HG03045 (cell line): ENCODE results near the gene EGF.

Experiments
- ATAC-seq: cut with Tn5 transposase; IDR thresholded peaks from one replicate; pipeline ENCODE4 v1.9.1; 2021; ENCODE audit warnings: mild to moderate bottlenecking, moderate library complexity; ENCODE audit not compliant: unreplicated experiment

The EGF gene

DNA sequence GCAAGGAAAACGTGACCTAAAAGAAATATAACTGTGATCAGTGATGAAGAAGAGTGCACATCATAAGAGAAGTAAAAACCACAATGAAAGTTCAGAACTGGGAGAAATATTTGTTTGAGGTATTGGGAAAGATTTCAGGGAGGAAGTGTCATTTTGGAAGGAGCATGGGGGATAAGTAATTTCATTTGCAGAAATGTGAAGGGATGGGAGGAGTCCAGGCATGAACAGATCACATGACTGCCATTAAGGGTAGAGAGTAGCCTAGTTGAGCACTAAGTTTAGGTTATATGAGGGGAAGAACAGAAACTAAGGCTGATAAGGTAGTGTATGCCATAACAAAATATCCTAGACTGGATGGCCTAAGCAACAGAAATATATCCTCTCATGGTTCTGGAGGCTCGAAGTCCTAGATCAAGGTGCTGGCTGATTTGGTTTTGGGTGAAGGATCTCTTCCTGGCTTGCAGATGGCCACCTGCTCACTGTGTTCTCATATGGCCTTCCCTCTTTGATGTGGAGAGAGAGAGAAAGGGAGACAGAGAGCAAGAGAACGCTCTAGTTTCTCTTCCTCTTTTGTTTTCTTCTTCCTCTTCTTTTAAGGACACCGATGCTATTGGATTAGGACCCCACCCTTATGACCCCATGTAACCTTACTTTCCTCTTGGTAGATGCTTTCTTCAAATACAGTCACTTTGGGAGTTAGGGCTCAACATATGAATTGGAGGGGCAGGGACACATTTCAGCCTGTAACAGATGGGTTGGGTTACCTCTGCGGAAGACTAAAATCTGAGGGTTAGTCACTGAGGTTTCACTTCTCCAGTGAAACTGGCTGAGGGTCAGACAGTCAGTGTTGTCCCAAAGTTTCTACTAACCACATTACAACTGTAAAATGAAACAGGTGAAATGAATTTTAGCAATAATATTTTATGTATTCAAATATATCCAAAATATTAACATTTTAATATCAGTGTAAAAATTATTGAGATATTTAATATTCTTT, 77.9 kb downstream of the EGF start:
- peak; percentile 86 for ATAC-seq

DNA sequence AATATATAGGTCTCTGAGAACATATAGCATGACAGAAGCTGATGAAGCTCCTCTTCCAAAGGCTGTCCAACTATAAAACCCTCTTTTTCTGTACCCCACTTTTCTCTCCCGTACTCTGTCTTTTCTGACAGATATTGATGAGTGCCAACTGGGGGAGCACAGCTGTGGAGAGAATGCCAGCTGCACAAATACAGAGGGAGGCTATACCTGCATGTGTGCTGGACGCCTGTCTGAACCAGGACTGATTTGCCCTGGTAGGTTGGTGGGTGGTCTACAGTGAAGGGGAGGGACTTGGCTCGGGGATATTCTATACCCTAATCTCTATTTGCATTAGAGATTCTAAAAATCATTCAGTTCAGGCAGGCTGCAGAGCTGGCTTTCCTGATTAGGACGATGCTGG, 80.4 kb downstream of the EGF start:
- no peak for ATAC-seq

DNA sequence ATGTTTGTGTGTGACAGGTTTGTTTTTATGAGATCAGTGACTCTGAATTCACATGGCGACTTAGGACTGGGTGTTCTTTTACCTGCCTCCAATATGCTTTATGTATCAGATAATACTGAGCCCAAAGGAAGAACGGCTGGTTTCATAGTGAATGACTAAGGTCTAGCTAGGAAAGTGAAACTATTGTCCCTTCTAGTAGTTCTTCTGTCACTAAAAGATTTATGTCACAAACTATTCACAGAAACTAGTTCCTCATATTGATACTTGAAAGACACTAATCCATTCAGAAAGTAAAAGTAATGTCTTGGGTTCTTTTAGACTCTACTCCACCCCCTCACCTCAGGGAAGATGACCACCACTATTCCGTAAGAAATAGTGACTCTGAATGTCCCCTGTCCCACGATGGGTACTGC, 81.7 kb downstream of the EGF start:
- peak; percentile 60 for ATAC-seq

DNA sequence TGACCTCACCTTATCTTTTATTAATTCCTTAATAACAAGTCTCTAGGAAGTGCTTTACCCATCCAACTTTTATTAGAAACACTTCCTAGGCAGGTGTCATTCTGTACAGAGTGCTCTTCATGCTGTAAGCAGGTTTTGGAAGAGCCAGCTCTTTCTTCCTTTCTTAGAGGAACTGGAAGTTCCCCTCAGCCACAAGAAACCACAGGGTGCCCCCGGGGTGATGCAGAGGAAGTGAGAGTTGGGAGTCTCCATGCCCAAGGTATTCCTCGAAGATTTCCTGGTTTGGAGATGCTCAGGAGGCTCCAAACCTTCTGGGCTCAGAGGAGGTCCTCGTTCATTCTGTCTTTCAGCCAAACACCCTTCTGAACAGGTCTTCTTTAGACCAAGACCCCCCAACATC, 83.8 kb downstream of the EGF start:
- no peak for ATAC-seq

DNA sequence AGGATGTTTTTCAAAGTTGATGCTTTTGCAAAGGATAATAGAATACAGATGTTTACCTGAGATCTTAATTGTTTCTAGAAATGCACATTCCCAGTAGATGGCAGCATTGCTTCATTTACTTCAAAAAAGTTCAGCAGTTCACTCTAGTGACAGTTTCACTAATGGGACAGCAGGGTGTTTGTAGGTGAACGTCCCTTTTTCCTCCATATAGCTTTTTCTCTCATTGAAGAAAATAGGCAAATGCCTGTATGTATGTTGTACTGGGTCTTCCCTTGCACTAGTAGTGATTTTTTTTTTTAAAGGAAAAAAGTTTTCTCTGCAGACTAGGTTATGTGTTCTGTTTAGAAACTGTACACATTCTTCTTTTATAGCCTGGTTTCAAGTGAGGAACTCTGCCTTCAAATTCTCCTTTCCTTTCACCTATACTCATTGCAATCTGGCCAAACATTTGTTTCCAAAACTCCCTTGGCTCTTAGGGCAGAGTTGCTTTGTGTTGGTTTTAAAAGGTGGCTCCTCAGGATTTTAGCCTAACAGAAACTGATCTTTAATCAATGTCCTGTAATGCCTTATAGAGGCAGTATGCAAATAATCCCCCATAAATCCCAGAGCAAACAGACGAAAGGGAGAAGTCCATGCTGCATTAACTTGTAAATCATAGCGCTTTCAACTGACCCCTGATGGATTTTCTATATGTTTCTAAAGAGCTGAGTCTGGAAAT, 86.3 kb downstream of the EGF start:
- ATAC-seq = peak; percentile 42

DNA sequence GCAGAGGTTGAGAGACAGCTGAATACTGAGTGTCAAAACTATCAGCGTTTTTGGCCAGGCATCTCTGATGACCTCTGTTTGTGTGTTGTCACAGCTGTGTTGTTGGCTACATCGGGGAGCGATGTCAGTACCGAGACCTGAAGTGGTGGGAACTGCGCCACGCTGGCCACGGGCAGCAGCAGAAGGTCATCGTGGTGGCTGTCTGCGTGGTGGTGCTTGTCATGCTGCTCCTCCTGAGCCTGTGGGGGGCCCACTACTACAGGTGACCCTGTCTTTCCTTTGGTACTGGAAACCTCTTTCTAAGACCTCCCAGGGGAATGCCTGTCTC, 86.9 kb downstream of the EGF start:
- ATAC-seq = no peak

DNA sequence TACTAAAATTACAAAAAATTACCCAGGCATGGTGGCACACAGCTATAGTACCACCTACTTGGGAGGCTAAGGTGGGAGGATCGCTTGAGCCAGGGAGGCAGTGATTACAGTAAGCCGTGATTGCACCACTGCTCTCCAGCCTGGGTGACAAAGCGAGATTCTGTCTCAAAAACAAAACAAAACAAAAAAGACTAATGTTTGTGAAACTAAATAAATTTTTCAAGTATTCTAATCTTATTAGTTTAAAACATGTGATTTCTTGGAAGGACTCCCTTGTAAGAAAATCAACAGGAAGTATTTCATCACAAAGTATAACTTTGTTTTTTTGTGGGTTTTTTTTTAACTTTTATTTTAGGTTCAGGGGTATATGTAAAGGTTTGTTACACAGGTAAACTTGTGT, 89.6 kb downstream of the EGF start:
- ATAC-seq = no peak

DNA sequence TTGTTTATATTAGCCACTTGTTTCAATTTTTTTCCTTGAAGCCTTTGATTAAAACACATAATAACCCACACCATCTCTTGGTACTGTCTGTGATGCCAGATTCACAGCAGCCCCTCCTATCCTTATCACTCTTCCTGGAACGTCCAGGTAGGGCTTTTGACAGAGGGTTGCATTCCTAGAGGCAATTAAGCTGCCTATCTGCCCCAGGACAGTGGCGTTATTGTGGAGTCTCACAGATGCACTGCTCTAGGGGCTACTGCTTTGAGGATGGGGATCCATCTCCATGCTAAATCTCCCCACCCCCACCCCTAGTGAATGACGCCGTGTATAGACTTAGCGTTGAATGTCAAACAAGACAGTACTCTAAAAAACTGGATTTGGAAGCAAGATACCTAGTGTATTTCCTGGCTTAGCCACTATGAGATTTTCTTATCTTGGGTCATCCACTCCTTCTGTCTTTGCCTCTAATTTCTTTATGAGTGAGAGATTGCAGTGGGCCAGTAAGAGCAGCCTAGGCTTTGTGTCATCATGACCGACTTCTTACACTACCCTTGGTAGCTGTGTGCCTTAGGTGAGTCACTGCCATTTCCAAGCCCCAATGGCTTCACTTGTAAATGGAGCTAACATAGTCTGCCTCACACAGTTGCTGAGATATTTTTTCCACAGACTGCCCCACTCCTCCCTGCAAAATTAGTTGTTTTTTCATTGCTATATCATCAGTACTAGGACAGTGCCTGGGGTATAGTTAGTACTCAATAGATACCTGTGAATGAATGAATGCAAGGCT, 90.9 kb downstream of the EGF start:
- ATAC-seq = no peak

DNA sequence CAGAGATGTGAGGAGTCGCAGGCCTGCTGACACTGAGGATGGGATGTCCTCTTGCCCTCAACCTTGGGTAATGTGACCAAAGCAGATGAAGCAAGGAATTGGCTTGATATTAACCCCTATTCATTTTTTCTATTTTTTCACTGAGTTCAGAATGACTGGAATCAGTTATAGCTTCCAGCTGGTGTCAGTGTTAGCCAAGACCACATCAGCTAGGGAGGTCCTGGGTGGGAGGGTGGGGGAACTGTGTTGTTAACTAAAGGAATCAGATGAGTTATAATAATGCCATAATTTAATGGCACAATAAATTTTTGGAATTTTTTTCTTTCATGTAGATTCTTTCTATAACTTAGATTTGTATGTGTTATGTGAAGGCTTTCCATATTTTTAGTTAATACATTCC, 91.9 kb downstream of the EGF start:
- no peak for ATAC-seq

DNA sequence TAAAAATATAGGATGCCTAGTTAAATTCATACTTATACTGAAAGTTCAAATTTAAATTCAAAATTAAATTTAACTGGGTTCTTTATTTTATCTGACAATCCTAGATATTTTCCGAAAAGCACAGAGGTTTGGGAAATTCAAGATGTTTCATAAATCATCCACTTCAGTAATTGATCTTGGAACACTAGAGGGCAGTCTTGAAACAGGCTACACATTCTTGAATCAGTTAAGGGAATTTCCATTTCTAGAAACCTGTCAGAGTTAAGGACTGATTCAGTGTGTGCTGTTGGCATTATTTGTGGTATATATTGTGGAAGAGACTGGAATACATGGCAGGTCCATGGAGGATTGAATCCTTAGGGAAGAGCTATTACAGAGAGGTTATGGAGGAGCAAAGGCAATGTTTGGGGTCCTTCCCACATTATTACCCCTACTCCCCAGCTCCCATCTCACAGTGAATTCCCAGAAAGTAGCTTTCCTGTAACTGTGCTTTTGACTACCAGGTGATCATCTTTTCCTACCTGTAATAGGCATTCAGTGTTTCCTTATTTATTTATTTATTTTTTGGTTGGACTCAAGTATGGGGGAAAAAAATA, 92.9 kb downstream of the EGF start:
- ATAC-seq = no peak

DNA sequence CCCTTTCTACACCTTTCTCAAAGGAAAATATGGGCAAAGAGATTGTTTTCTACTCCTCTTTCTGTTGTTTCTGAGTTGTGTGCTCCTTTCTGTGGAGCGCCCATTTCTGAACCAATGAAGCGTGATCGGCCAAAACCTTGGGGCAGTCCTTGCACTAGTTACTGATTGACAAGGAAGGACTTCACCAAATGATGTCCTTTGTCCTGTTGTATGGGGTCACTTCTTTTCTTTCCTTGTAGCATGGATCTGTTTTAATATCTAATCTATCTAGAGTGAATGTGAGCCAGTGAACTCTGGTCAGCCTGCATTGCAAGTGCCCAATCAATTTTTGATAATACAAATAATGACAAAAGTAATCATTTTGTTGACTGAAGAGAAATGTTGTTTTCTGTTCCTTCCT, 94.5 kb downstream of the EGF start:
- no peak for ATAC-seq

DNA sequence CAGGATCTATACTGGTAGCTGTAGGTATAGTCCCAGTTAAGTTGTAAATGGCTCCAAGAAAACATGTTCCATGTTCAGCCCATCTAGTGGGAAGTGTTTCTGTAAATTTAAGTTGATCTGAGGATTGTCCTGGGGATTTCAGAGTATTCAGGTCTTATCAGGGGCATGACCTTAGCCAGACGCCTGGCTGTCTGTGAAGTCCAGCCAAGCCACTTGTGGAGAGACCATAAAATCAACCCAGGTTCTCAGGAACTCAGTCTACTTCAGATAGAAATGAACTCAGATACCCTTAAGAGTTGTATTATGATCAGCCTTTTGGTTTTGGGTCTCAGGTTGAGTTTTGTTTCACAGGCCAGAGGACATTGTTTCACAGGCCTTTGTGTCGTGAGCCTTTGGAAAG, 95.9 kb downstream of the EGF start:
- no peak for ATAC-seq

DNA sequence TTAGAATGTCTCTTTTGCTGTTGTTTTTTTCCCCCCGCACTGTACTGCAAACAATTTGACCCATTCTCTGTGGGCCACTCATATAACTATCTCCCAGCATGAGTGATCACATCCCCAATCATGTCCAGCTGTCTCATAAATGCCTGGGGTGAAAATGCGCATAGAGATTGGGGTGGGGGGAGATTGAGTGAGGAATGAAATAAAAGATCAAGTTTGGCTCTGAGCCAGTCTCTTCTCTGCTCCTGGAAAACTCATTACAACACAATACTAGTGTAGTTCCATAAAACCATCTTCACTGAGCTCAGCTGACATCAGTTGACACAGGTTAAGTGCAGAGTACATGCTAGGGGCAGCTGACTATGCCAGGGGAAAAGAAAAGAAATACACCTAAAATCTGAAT, 96.9 kb downstream of the EGF start:
- no peak for ATAC-seq

DNA sequence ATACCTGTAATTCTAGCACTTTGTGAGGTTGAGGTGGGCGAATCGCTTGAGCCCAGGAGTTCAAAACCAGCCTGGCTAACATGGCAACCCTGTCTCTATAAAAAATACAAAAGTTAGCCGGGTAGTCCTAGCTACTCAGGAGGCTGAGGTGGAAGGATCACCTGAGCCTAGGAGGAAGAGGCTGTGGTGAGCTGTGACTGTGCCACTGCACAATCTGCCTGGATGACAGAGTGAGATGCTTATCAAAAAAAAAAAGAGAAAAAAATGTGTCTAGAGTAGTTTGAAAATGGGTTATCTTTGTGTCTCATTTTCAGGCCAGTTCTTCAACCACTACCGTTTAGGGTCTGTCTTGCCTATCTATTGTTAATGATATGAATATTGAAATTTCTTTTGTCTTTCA, 98.1 kb downstream of the EGF start:
- ATAC-seq = no peak

DNA sequence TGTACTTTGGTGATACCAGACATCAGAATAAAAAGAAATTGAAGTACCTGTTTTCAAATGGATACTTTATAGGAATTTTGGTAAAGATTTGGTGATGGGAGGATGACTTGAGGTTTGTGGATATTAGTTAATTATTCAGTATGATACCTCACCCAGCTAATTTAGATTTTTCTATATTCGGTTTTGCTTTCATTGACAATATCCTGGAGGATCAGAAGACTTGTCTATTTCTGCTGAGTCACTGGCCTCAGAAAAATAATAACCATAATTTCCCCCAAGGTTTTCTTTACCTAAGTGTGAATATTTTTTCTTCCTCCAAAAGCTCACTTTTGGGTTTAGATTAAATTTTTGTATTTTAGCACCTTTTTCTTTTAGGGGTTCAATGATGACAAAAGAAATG, 100.2 kb downstream of the EGF start:
- ATAC-seq = no peak

DNA sequence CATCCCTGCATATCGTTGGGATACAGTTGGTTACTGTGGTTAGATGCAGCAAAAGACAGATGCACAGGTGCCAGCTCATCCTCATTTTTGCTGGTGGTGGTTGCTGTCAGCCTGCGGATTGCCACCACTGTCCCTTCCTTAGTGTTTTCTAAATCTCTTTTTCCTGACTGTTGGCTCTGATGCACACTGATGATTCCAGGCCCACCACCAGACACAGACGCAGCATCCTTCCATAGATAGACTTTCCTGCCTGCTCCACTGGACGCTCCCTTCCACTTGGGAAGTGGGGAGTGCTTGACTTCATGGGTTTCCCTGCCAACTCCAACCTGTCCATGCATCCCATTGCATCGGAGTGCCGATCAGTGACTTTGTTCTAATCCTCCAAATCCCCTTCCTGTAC, 101.5 kb downstream of the EGF start:
- ATAC-seq = no peak

DNA sequence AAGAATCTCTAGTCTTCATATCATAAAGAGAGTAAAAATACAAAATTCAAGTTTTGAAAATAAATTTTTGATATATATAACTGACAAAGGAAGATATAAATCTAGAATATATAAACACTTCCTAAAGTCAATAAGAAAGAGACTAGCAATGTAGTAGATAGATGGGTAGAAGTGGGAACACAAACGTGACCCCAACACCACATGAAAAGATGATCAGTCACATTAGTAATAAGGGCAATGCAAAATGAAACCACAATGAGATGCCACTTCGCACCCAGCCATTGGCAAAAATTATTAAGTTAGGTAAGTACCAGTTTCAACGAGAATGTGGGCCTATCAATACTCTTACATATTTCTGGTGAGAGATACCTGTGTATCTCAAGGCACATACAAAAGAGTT, 106.5 kb downstream of the EGF start:
- ATAC-seq = no peak

DNA sequence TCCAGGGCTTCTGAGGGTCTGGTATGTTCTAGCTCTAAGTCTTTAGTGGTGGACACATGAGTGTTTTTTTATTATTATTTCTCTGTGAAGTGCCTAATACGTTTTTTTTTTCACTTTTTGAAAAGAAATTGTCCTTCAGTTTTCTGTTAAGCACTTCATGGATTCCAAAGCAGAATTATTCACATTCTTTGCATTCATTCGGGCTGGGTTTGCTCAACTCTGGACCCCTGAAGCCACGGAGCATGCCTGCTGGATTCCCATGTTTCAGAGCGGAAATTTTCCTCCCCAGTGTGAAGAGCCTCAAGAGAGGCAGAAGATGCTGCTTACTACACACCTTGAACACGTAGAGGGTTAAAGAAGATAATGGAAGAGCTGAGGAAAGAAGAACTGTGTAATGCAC, 107.5 kb downstream of the EGF start:
- no peak for ATAC-seq

DNA sequence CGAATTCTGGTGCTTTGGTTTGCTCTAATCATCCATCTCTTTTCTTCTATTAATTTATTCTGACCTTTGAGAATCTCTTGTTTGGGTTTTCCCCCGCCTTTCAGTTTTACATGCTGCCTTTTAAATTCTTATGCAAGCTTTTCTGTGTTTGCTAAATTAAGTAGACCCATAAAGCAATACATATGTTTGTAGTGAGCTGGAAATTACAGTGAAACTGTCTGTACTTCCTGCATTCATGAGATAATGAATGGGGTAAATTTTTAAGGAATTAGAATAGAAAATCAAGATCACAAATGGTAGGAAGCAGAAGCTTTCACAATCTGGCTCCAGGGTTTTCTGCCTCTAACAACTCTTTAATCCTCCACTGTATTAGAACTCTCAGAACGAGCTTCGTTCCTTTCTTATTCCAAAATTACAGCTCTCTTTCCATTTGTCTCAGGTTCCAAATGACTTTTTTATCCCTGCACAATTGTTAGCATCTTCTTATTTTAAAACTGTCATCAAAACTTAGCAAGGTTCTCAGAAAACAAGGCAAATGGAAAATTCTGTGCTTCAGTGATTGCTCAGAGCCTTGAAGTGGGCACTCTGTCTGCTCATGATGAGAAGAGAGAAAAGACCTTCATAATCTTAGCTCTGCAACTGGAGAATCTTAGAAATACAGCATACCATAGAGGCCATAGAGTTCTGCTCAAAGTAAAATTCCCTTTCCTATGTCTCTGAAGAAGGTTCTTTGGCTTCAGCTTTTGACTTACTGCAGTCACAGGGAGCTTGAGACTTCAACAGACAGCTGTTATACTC, 108.2 kb downstream of the EGF start:
- no peak for ATAC-seq

DNA sequence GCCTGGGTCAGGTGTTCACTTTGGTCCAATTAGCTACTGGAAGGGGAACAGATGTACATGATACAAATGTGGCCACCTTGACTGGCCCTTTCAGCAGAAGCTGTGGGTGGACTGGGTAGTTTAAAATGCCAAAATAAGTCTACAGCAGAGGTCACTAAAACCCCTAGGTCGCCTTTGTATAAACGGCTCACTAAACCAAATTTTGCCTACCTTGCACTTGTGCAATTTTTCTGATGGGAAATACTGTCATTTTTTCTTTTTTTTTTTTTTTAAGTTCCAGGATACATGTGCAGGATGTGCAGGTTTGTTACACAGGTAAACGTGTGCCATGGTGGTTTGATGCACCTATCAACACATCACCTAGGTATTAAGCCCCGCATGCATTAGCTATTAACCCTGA, 109.8 kb downstream of the EGF start:
- ATAC-seq = no peak
